ENCODE data around the gene ZRANB3.
A peak's percentile ranks its signal among the peaks of the same experiment; 100 is the strongest.

The ZRANB3 gene

GRCh38 chr2:135202751-135203150 is 328.3 kb downstream of the ZRANB3 start:
- TF ChIP-seq ZFX (IDR thresholded peaks at IDR 0.05), result no peak
- TF ChIP-seq CTCF (conservative IDR thresholded peaks at IDR 0.05), result no peak
- peak overlapping the region; percentile 73; the same call in 1 of the 2 replicates for H3K27ac ChIP-seq

GRCh38 chr2:135198481-135198880 is 332.5 kb downstream of the ZRANB3 start:
- H3K27ac ChIP-seq, result no peak overlapping the region

GRCh38 chr2:135190799-135191198 is 340.2 kb downstream of the ZRANB3 start:
- TF ChIP-seq ZFX (IDR thresholded peaks at IDR 0.05) (no peak), CTCF (conservative IDR thresholded peaks at IDR 0.05) (no peak)
- no peak overlapping the region for H3K27ac ChIP-seq

More at GRCh38 chr2:135198481-135198880, 332.5 kb downstream of the ZRANB3 start:
- TF ChIP-seq ZFX (IDR thresholded peaks at IDR 0.05) (no peak), CTCF (conservative IDR thresholded peaks at IDR 0.05) (no peak)

- H3K27ac ChIP-seq, result no peak overlapping the region
- TF ChIP-seq ZFX (IDR thresholded peaks at IDR 0.05) (no peak), CTCF (conservative IDR thresholded peaks at IDR 0.05) (no peak)
Observed at GRCh38 chr2:135189148-135189547, 341.9 kb downstream of the ZRANB3 start.

GRCh38 chr2:135187270-135187669 is 343.7 kb downstream of the ZRANB3 start:
- TF ChIP-seq ZFX (IDR thresholded peaks at IDR 0.05) (no peak), CTCF (conservative IDR thresholded peaks at IDR 0.05) (no peak)
- no peak overlapping the region for H3K27ac ChIP-seq

- no peak for TF ChIP-seq CTCF (conservative IDR thresholded peaks at IDR 0.05)
- TF ChIP-seq ZFX (IDR thresholded peaks at IDR 0.05), result no peak
- H3K27ac ChIP-seq, result no peak overlapping the region
Observed at GRCh38 chr2:135186054-135186453, 345.0 kb downstream of the ZRANB3 start.

- no peak overlapping the region for H3K27ac ChIP-seq
- no peak for TF ChIP-seq ZFX (IDR thresholded peaks at IDR 0.05)
- no peak for TF ChIP-seq CTCF (conservative IDR thresholded peaks at IDR 0.05)
Observed at GRCh38 chr2:135183822-135184221, 347.2 kb downstream of the ZRANB3 start.
